K562 (cell line): Measurements from ENCODE around the gene ILK. TPM values are rescaled to one million over a fixed set of nuclear protein-coding genes. Genes with fewer than 3 reads are reported as not detected.
A peak's percentile ranks its signal among the peaks of the same experiment; 100 is the strongest.

Experiments used
- CBX8 ChIP-seq: fragments of 200-600 bp; sonication (generic); IDR thresholded peaks from 2 replicates; pipeline ENCODE4 v1.6.1; 2012; ENCODE audit warnings: borderline replicate concordance, mixed run types, low read depth, mild to moderate bottlenecking, moderate library complexity, mixed read lengths, low read length, control low read depth, inconsistent platforms; ENCODE audit not compliant: poor library complexity, severe bottlenecking; ENCODE audit errors: extremely low read depth
- E2F6 ChIP-seq, 2 experiments: IDR thresholded peaks; 2 replicates each; pipeline ENCODE4 v1.6.1; 2011; ENCODE audit warnings: borderline replicate concordance in 1 of 2, control low read depth in 1 of 2, low read depth in 1 of 2, low read length in 1 of 2, mild to moderate bottlenecking in 1 of 2, mixed read lengths in 1 of 2, moderate library complexity in 1 of 2; ENCODE audit not compliant: insufficient read depth in 1 of 2, insufficient read length in 1 of 2, poor library complexity in 1 of 2, severe bottlenecking in 1 of 2; ENCODE audit errors: extremely low read depth in 1 of 2
- FOXP1 ChIP-seq: sonication (generic); formaldehyde crosslinking; IDR thresholded peaks from 2 replicates; pipeline ENCODE4 v1.8.0; 2022; ENCODE audit warnings: mild to moderate bottlenecking, missing genetic modification reagents
- HBP1 ChIP-seq: fragments of 450-650 bp; formaldehyde crosslinking; IDR thresholded peaks from 2 replicates; pipeline ENCODE4 v1.4.0; 2022; ENCODE audit warnings: missing genetic modification characterization
- HDAC2 ChIP-seq: fragments of 450-650 bp; IDR thresholded peaks from 2 replicates; pipeline ENCODE4 v1.6.1; 2016; ENCODE audit warnings: mild to moderate bottlenecking
- MAX ChIP-seq: sonication (generic); formaldehyde crosslinking; IDR thresholded peaks from 2 replicates; pipeline ENCODE4 v1.9.0; 2022; ENCODE audit warnings: mild to moderate bottlenecking, missing genetic modification reagents
- NBN ChIP-seq: fragments of 450-650 bp; IDR thresholded peaks from 2 replicates; pipeline ENCODE4 v1.6.1; 2016; ENCODE audit warnings: low read depth, mild to moderate bottlenecking
- NEUROD1 ChIP-seq: fragments of 150-350 bp; IDR thresholded peaks from 2 replicates; pipeline ENCODE4 v1.6.1; 2014; ENCODE audit warnings: borderline replicate concordance, low read length, low read depth; ENCODE audit not compliant: partially characterized antibody
- NFIX ChIP-seq: fragments of 250-450 bp; sonication (Bioruptor Pico); IDR thresholded peaks from 2 replicates; pipeline ENCODE4 v1.4.0; 2020; ENCODE audit warnings: low read depth, mild to moderate bottlenecking, moderate library complexity
- POLR2AphosphoS2 ChIP-seq: IDR thresholded peaks from 2 replicates; pipeline ENCODE4 v1.6.1; 2012; ENCODE audit warnings: low read length, improper control_type of control experiment
- PREB ChIP-seq: sonication (generic); formaldehyde crosslinking; IDR thresholded peaks from 2 replicates; pipeline ENCODE4 v1.8.1; 2023; ENCODE audit warnings: mild to moderate bottlenecking, missing genetic modification reagents
- RUNX1 ChIP-seq: sonication (generic); IDR thresholded peaks from 2 replicates; pipeline ENCODE4 v1.6.1; 2016; ENCODE audit warnings: antibody characterized with exemption, low read depth
- SMAD4 ChIP-seq: fragments of 250-450 bp; sonication (Bioruptor Pico); conservative IDR thresholded peaks from 2 replicates; pipeline ENCODE4 v1.8.0; 2021; ENCODE audit warnings: inconsistent platforms, mild to moderate bottlenecking, moderate library complexity
- SMARCA4 ChIP-seq: fragments of 450-650 bp; IDR thresholded peaks from 2 replicates; pipeline ENCODE4 v1.6.1; 2016
- TCF15 ChIP-seq: fragments of 250-450 bp; sonication (Bioruptor Pico); IDR thresholded peaks from 2 replicates; pipeline ENCODE4 v1.8.0; 2022; ENCODE audit warnings: moderate library complexity, mild to moderate bottlenecking, inconsistent platforms
- ZBTB33 ChIP-seq: sonication (generic); formaldehyde crosslinking; IDR thresholded peaks from 2 replicates; pipeline ENCODE4 v1.8.1; 2023; ENCODE audit warnings: mild to moderate bottlenecking, missing genetic modification reagents
- ZBTB7A ChIP-seq: IDR thresholded peaks from 2 replicates; pipeline ENCODE4 v1.6.1; 2011; ENCODE audit warnings: low read depth, mild to moderate bottlenecking, low read length, moderate library complexity, borderline replicate concordance; ENCODE audit not compliant: control insufficient read depth
- polyA plus RNA-seq, 8 experiments: library from polyadenylated mRNA; depleted of rRNA in 4 of 8; stranded (reverse) in 5 of 8; unstranded in 3 of 8; fragments of >200 nt; fragmentation: Nextera tagmentation in 2 of 8; fragmentation: Illumina TruSeq in 1 of 8; extraction: Ambion mirVana in 2 of 8; extraction: Trizol in 1 of 8; gene quantifications; 2 replicates each; pipeline versions ENCODE4 v1.2.1 to v1.2.3, GENCODE V29; 2011 to 2014; ENCODE audit warnings: inconsistent platforms in 1 of 8, missing spikeins in 1 of 8
- total RNA-seq, 7 experiments: library from RNA; depleted of rRNA in 6 of 7; stranded (reverse); fragments of >200 nt in 6 of 7; fragmentation: Illumina TruSeq in 2 of 7; extraction: Trizol in 2 of 7; gene quantifications; 2 replicates each; pipeline versions ENCODE4 v1.2.1 to v1.2.3, GENCODE V29; 2011 to 2021; ENCODE audit warnings: low replicate concordance in 1 of 7

ILK gene
- total and polyA plus RNA-seq, 9 of the 15 experiments (the other 6 are each of a cell fraction or from before 2014, with no cell fraction given) = 43.3 to 95.9 (median 58.9) TPM

- TF ChIP-seq ZBTB33 (CRISPR knock-in tag) = peak; percentile 52
- no peak for TF ChIP-seq POLR2AphosphoS2
- TF ChIP-seq ZBTB7A = no peak
- TF ChIP-seq HBP1 (CRISPR knock-in tag) = no peak
- TF ChIP-seq PREB (CRISPR knock-in tag) = no peak
- no peak for TF ChIP-seq NBN
- TF ChIP-seq NEUROD1 = no peak
- peak; percentile 71; the same call in 1 of the 2 replicates for TF ChIP-seq FOXP1 (CRISPR knock-in tag)
- TF ChIP-seq TCF15 = no peak
- TF ChIP-seq RUNX1 = no peak
- peak; percentile 97 for TF ChIP-seq MAX (CRISPR knock-in tag)
- TF ChIP-seq SMARCA4 = no peak
- TF ChIP-seq HDAC2 = no peak
- peak; percentile 43; the same call in 1 of the 2 replicates for TF ChIP-seq SMAD4
- TF ChIP-seq NFIX (CRISPR knock-in tag) = no peak
- no peak for TF ChIP-seq CBX8
- peak; percentile 42 to 63 for TF ChIP-seq E2F6 (IDR thresholded peaks at IDR 0.05; ENCODE audit: borderline replicate concordance in 1 of 2, extremely low read depth in 1 of 2, insufficient read depth in 1 of 2, insufficient read length in 1 of 2, low read depth in 1 of 2, low read length in 1 of 2, poor library complexity in 1 of 2, severe bottlenecking in 1 of 2)
These were observed 42.5 kb downstream of the ILK start (continued) for GRCh38 chr11:6646071-6646470.
